ENCODE data around the gene NCKAP5.

GRCh38 chr2:132941296-132942020 is 626.8 kb downstream of the NCKAP5 start:
- no peak for TF ChIP-seq CTCF (IDR thresholded peaks at IDR 0.05)
- TF ChIP-seq POLR2A (IDR thresholded peaks at IDR 0.05): no peak
